Progenitor cell of endocrine pancreas (in vitro differentiated cells): ENCODE results near the gene ZCCHC12. TPM values are rescaled to one million over a fixed set of nuclear protein-coding genes. Genes with fewer than 3 reads are reported as not detected.

ENCODE experiments used
- DNase-seq: peaks from one replicate; pipeline ENCODE4 v3.0.0; 2021; ENCODE audit warnings: low spot score; ENCODE audit not compliant: unreplicated experiment
- H3K27ac Mint-ChIP-seq: 2 replicates; pipeline ENCODE4 v1.8.0; 2021; ENCODE audit warnings: mild to moderate bottlenecking, moderate library complexity, mixed read lengths
- H3K27me3 Mint-ChIP-seq: 2 replicates; pipeline ENCODE4 v1.8.0; 2021; ENCODE audit warnings: mixed read lengths
- H3K36me3 Mint-ChIP-seq: 2 replicates; pipeline ENCODE4 v1.8.0; 2022; ENCODE audit warnings: mixed read lengths; ENCODE audit not compliant: insufficient read depth
- H3K4me1 Mint-ChIP-seq: 2 replicates; pipeline ENCODE4 v1.8.0; 2021; ENCODE audit warnings: low read depth, mixed read lengths
- H3K4me3 Mint-ChIP-seq: 2 replicates; pipeline ENCODE4 v1.8.0; 2021; ENCODE audit warnings: low read depth, mild to moderate bottlenecking, moderate library complexity, mixed read lengths
- H3K9me3 Mint-ChIP-seq: 2 replicates; pipeline ENCODE4 v1.8.0; 2021; ENCODE audit warnings: low read depth, mixed read lengths
- CTCF ChIP-seq: fragments of 200-600 bp; sonication (generic); IDR thresholded peaks from one replicate; pipeline ENCODE4 v1.5.0; 2021; ENCODE audit warnings: antibody characterized with exemption, mild to moderate bottlenecking; ENCODE audit not compliant: unreplicated experiment
- total RNA-seq: library from RNA; stranded (reverse); gene quantifications from 2 replicates; pipeline ENCODE4 v1.2.1, GENCODE V29; 2021

Gene ZCCHC12
- total RNA-seq, 1 donor from 2014 or later: 2.3 TPM

- no peak overlapping the region for H3K27ac Mint-ChIP-seq
- no peak for DNase-seq
- no peaks in the 10 kb centered on the region for H3K36me3 Mint-ChIP-seq
- no peak for TF ChIP-seq CTCF
- H3K4me3 Mint-ChIP-seq: no peak overlapping the region
- H3K9me3 Mint-ChIP-seq: peaks cover 12% of the 10 kb centered on the region
- peaks cover 9% of the 10 kb centered on the region for H3K4me1 Mint-ChIP-seq
- no peaks in the 10 kb centered on the region for H3K27me3 Mint-ChIP-seq
Observed at GRCh38 chrX:118857006-118857405, 33.4 kb downstream of the ZCCHC12 start.

GRCh38 chrX:118861338-118861737 is 37.7 kb downstream of the ZCCHC12 start:
- Mint-ChIP-seq H3K4me1 (peaks cover 4% of the 10 kb centered on the region), H3K27ac (no peak overlapping the region), H3K36me3 (no peaks in the 10 kb centered on the region), H3K4me3 (no peak overlapping the region), H3K27me3 (no peaks in the 10 kb centered on the region), H3K9me3 (peaks cover 15% of the 10 kb centered on the region)
- TF ChIP-seq CTCF: no peak
- no peak for DNase-seq

- H3K36me3 Mint-ChIP-seq: no peaks in the 10 kb centered on the region
Observed at GRCh38 chrX:118862091-118862490, 38.5 kb downstream of the ZCCHC12 start.

DNA sequence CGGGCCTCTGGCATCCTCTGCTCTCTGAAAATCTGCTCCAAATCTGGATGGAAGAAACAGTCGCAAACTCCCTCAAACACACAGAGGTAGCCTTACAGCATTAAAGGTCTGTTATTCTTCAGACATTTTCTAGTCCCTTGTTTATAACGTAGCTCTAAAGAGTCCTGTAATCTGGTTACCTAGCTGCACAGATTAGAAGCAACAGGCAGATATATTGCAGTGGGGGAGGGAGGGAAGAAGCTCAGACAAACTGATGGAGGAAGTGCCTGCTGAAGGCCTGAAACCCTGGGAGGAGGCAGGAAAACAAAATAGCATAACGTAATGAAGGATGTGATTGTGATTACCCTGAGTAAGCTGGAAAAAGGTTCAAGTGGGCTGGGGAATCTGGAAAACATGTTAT is 39.4 kb downstream of the ZCCHC12 start:
- H3K4me1 Mint-ChIP-seq: peaks cover 3% of the 10 kb centered on the region
- H3K27ac Mint-ChIP-seq: no peak overlapping the region
- no peaks in the 10 kb centered on the region for H3K36me3 Mint-ChIP-seq
- TF ChIP-seq CTCF: no peak
- H3K4me3 Mint-ChIP-seq: no peak overlapping the region
- no peaks in the 10 kb centered on the region for H3K27me3 Mint-ChIP-seq
- DNase-seq: no peak
- peaks cover 19% of the 10 kb centered on the region for H3K9me3 Mint-ChIP-seq

More at GRCh38 chrX:118862091-118862490, 38.5 kb downstream of the ZCCHC12 start:
- H3K9me3 Mint-ChIP-seq: peaks cover 19% of the 10 kb centered on the region
- no peaks in the 10 kb centered on the region for H3K27me3 Mint-ChIP-seq
- H3K4me3 Mint-ChIP-seq: no peak overlapping the region
- H3K4me1 Mint-ChIP-seq: peaks cover 3% of the 10 kb centered on the region
- DNase-seq: no peak
- no peak for TF ChIP-seq CTCF
- H3K27ac Mint-ChIP-seq: no peak overlapping the region

- DNase-seq: no peak
- Mint-ChIP-seq H3K9me3 (peaks cover 19% of the 10 kb centered on the region), H3K27ac (no peak overlapping the region), H3K27me3 (no peaks in the 10 kb centered on the region), H3K4me3 (no peak overlapping the region), H3K36me3 (no peaks in the 10 kb centered on the region), H3K4me1 (peaks cover 3% of the 10 kb centered on the region)
- no peak for TF ChIP-seq CTCF
Observed at GRCh38 chrX:118864063-118864635, 40.5 kb downstream of the ZCCHC12 start.
